H4 (cell line): ENCODE results near the gene MOV10. TPM values are rescaled to one million over a fixed set of nuclear protein-coding genes. Genes with fewer than 3 reads are reported as not detected.
"Not testable (repeated sequence)": the region's sequence is repeated elsewhere in the genome, so short reads cannot be mapped to it uniquely, and the experiment has no call there.

ENCODE experiments used
- DNase-seq: peaks from one replicate; pipeline ENCODE4 v3.0.0-alpha.2; 2015; ENCODE audit warnings: low spot score
- total RNA-seq: library from RNA; depleted of rRNA; stranded (reverse); fragments of >200 nt; shearing (Covaris generic); gene quantifications from 2 replicates; pipeline ENCODE4 v1.2.3, GENCODE V29; 2014

Gene MOV10
- total RNA-seq, 1 experiment from 2014 or later: 42.8 TPM

DNA sequence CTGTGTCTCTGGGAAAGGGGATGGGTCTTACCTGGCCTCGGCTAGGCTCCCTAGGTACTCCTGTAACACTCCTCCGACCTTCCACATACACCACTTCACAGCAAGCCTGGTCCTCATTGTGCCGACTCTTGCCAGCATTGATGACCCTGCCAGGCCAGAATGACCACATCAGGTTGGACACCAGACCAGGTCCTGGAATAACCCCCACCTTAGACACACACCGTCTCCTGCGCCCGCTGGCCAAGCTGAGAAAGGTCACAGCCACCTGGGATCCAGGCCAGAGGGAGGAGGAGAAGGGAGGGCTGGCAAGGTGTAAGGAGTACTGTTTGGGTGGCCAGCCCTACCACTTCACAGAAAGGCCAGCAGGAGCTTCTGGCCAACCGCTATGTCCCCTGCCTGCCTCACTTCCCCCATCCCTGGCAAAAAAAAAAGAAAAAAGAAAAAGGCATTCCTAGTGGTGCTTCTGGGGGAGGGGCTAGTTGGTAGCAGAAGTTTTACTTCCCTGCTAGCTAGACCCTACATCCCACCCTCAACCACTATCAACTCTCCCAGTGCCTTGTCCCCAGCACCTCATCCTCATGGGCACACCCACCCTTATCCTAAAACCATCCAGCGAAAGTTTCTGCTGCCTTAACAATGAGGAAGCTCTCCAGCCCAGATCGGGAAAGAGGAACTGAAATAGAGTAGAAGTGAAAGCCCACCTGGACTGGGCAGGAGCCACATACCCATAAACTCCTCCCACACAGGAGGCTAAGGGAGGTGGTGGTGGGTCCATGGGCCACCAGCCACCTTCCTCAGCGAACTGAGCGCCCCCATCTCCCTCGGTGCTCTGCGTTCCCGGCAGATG, 39.2 kb downstream of the MOV10 start:
- DNase-seq: no peak

GRCh38 chr1:112714313-112715263, 40.1 kb downstream of the MOV10 start:
- no peak for DNase-seq

GRCh38 chr1:112715264-112716053, 41.0 kb downstream of the MOV10 start, which contains the start of gene PPM1J:
Gene PPM1J, minus strand, starts transcription at chr1:112715332. Its CDS starts 31 bp downstream, at chr1:112715301.
- DNase-seq: peak; percentile 74

- DNase-seq: peak; percentile 77
Observed at GRCh38 chr1:112716133-112716720, 41.8 kb downstream of the MOV10 start.

DNA sequence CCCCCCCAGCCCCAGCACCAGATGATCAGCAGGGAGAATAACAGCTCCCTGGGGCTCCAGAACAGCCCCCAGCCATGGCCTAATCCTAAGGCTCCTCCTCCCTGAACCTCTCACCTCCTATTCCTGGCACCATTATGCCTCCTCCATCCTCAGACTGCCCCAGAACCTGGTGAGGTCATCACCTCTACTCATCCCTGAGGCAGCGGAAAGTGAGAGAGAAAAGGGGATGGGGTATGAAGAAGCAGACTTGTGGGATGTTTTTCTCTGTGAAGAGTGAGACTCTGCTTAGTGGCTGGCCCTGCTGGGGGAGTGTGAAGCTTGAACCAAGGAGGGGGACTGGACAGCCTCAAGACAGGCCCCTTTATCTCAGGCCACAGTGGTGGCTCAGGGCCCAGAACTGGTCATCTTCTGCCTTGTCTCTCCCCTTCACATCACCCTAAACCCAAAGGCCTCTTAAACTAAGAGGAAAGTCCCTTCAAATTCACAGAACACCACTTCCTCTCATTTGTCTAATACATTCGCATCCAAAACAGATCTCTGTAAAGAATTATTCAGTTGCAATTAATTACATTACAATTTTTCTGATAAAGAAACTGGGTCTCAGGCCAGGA, 42.9 kb downstream of the MOV10 start:
- no peak for DNase-seq

GRCh38 chr1:112718691-112719418, 44.4 kb downstream of the MOV10 start:
- peak; percentile 50 for DNase-seq

GRCh38 chr1:112719706-112720105, 45.2 kb downstream of the MOV10 start:
- DNase-seq: no peak

DNA sequence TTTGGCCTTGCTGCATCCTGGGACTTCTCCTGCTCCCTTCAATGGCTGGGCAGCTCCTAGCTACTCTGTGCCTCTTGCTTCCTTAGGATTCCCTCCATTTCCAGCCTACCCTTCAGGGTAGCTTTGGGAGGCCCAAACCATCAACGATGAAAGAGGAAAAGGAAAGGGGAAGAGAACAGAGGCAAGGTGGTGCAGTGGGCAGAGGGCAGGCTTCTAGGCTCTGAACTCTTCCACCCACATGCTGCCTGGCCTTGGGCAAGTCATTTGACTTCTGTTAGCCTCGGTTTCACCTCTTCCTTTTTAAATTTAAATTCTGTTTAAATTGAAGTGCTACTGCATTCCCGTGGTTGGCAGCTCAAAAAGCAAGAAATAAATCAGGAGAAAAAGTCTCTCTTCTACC, 46.3 kb downstream of the MOV10 start:
- no peak for DNase-seq

DNA sequence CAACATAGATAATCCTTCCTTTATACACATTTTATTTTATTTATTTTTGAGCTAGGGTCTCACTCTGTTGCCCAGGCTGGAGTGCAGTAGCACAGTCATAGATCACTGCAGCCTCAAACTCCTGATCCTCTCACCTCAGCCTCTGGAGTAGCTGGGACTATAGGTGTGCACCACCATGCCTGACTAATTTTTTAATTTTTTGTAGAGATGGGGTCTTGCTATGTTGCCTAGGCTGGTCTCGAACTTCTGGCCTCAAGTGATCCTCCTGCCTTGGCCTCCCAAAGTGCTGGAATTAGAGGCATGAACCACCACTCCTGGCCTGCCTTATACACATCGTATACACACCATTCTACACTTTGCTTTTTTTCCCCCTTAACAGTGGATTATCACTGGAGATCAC, 46.8 kb downstream of the MOV10 start:
- not testable (repeated sequence) for DNase-seq

GRCh38 chr1:112721966-112722524, 47.6 kb downstream of the MOV10 start:
- no peak for DNase-seq

DNA sequence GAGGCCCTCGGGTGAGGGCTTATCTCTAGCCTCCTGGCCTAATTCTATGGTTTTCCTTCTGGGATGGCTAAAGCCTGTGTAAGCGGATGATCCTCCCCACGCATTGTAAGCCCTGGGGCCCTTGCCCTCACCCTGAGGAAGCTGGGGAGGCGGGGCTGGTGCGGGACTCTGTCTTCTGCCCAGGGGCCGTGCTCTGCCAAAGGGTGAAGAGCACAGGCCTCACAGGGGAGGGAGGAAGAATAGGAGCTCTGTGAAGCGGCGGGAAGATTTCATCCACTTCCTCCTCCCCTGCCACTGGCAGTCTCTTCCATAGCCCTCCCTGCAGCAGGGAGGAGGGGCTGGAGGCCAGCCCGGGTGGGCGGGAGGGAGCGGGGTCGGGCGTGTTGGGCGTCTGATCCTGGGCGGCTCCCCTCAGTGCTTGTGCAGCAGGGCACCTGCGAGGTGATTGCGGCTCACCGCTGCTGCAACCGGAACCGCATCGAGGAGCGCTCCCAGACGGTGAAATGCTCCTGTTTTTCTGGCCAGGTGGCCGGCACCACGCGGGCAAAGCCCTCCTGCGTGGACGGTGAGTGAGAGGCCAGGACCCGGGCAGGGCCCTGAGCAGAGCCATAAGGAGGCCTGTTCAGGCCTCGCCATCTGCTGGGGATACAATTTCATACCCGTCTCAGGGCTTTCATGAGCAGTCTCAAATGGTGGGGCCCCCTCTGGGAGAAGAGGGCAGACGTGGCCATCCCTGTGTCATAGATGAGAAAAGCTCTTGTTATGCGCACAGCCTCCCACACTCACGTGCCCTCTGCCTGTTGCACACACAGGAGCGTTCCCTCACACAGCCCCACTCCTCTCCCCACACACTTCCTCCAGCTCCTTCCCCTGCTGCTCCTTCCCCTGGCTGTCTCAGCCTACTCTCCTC, 48.4 kb downstream of the MOV10 start:
- no peak for DNase-seq

GRCh38 chr1:112723511-112723839, 49.0 kb downstream of the MOV10 start:
- DNase-seq: no peak

GRCh38 chr1:112724240-112724639, 49.8 kb downstream of the MOV10 start:
- not testable (repeated sequence) for DNase-seq

DNA sequence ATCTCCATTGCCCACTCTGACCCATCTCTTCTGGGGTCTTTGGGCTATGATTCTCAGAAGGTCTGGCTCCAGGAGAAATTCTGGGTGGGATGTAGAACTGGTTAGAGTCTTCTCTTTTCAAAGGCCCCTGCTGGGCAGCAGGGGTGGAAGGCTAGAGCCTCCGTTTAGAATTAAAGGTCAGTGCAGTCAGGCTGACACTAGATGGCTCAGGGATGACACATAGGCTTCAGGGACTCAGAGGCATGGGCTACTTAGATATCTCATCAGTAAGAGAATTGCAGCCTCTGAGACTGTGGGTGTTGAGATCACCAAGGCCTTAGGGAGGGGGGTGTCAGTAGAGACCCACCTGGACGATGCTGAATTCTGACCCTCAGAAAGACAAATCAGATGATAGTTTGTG, 53.3 kb downstream of the MOV10 start:
- DNase-seq: no peak

GRCh38 chr1:112728306-112728971, 54.0 kb downstream of the MOV10 start:
- not testable (repeated sequence) for DNase-seq

DNA sequence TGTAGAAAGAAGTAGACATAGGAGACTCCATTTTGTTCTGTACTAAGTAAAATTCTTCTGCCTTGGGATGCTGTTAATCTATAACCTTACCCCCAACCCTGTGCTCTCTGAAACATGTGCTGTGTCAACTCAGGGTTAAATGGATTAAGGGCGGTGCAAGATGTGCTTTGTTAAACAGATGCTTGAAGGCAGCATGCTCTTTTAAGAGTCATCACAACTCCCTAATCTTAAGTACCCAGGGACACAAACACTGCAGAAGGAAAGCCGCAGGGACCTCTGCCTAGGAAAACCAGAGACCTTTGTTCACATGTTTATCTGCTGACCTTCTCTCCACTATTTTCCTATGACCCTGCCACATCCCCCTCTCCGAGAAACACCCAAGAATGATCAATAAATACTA, 54.6 kb downstream of the MOV10 start:
- DNase-seq: not testable (repeated sequence)

DNA sequence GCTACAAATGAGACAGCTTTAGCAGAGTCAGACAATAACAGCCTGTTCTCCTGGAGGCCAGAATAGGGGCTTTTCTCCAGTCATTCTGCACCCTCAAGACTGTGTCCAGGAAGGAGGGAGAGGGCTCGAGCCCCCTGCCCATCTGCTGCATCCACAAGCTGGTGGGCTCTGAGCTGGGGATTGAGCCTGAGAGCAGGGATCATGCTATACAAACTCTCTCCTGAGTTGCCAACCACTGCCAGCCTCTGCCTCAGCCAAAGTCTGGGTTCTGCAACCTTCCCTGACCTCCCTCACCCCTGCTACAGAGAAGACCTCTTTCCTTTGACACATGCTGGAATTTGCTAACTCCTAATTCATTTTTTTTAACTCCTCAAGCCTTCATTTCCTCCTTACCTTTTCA, 55.5 kb downstream of the MOV10 start:
- DNase-seq: no peak

DNA sequence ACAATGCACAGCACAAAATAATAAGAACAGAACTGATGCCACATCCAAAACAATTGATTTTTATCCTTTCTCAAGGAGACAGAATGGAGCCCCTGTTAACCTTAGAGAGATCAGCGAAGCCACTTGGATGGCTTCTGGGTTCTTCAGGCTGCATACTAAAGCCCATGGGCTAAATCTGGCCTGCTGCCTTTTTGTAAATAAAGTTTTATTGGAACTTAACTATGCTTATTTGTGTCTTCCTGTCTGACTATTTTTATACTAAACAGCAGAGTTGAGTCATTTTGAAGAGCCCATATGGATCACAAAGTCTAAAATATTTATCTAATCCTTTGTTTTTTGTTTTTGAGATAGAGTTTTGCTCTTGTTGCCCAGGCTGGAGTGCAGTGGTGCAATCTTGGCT, 57.0 kb downstream of the MOV10 start:
- no peak for DNase-seq
